ENCODE results near the gene RHCG.

GRCh38 chr15:89543389-89543788 is 47.0 kb upstream of the RHCG start:
- TF ChIP-seq SP1 (IDR thresholded peaks at IDR 0.05), result no peak
- no peak for TF ChIP-seq FOXM1 (IDR thresholded peaks at IDR 0.05; ENCODE audit: borderline replicate concordance)
- no peak for TF ChIP-seq TARDBP (IDR thresholded peaks at IDR 0.05)
- no peak for TF ChIP-seq SUZ12 (IDR thresholded peaks at IDR 0.05)
- no peak for TF ChIP-seq NFRKB (IDR thresholded peaks at IDR 0.05)
- TF ChIP-seq LEF1 (IDR thresholded peaks at IDR 0.05; ENCODE audit: borderline replicate concordance), result no peak
- TF ChIP-seq PKNOX1 (IDR thresholded peaks at IDR 0.05), result no peak
- TF ChIP-seq BHLHE40 (IDR thresholded peaks at IDR 0.05; ENCODE audit: borderline replicate concordance), result no peak
- no peak for TF ChIP-seq ELF4 (IDR thresholded peaks at IDR 0.05)
